Tibial nerve (tissue), 4 donors: Measurements from ENCODE around the gene SUCO. TPM values are rescaled to one million over a fixed set of nuclear protein-coding genes. Genes with fewer than 3 reads are reported as not detected.

Source experiments
- DNase-seq, 2 donors: peaks; one replicate each; pipeline ENCODE4 v3.0.0-alpha.2; 2019; ENCODE audit warnings: low spot score in 2 of 2
- H3K27ac ChIP-seq, 4 donors: fragments of 200-600 bp; sonication (generic) in 3 of 4; one replicate each; pipeline ENCODE4 v1.5.1; 2017 to 2019; ENCODE audit warnings: mild to moderate bottlenecking in 1 of 4
- H3K27me3 ChIP-seq, 2 donors: fragments of 200-600 bp; sonication (generic) in 1 of 2; one replicate each; pipeline versions ENCODE4 v1.5.1 to v1.6.0; 2017 to 2019
- H3K36me3 ChIP-seq, 3 donors: fragments of 200-600 bp; sonication (generic); one replicate each; pipeline ENCODE4 v1.5.1; 2018 to 2019
- H3K4me1 ChIP-seq, 4 donors: fragments of 200-600 bp; sonication (generic) in 3 of 4; one replicate each; pipeline ENCODE4 v1.5.1; 2017 to 2019
- H3K4me3 ChIP-seq, 4 donors: fragments of 200-600 bp; sonication (generic) in 3 of 4; one replicate each; pipeline ENCODE4 v1.5.1; 2017 to 2019; ENCODE audit warnings: mild to moderate bottlenecking in 1 of 4, moderate library complexity in 1 of 4
- H3K9me3 ChIP-seq, 4 donors: fragments of 200-600 bp; sonication (generic) in 3 of 4; one replicate each; pipeline ENCODE4 v1.5.1; 2017 to 2019
- CTCF ChIP-seq, 5 experiments: fragments of 200-600 bp in 3 of 5; fragments of 450-650 bp in 2 of 5; sonication (generic) in 3 of 5; IDR thresholded peaks; one replicate each; pipeline ENCODE4 v1.5.1; 2016 to 2019; ENCODE audit warnings: antibody characterized with exemption in 5 of 5, mild to moderate bottlenecking in 3 of 5, moderate library complexity in 2 of 5
- EP300 ChIP-seq, 2 donors: sonication (generic); formaldehyde crosslinking; IDR thresholded peaks; one replicate each; pipeline ENCODE4 v1.6.1; 2017; ENCODE audit warnings: antibody characterized with exemption in 2 of 2, mild to moderate bottlenecking in 1 of 2
- POLR2A ChIP-seq, 2 donors: fragments of 450-650 bp; IDR thresholded peaks; one replicate each; pipeline ENCODE4 v1.6.1; 2017; ENCODE audit warnings: antibody characterized with exemption in 2 of 2, mild to moderate bottlenecking in 2 of 2, moderate library complexity in 2 of 2
- WGBS, 2 donors: methylation state at CpG; one replicate each; pipeline ENCODE4 v1.1.5; 2018; 5-methylcytosine and 5-hydroxymethylcytosine counted together
- total RNA-seq, 4 donors: library from RNA; depleted of rRNA; stranded (reverse); fragments of >200 nt; gene quantifications; one replicate each; pipeline ENCODE4 v1.1.0, GENCODE V29; 2016

SUCO gene
- total RNA-seq, 4 donors from 2014 or later, result 33.6 to 48.6 (median 42.1) TPM

GRCh38 chr1:172599912-172600311 lies 67.0 kb downstream of the SUCO start:
- peaks cover 0 to 14% (median 0%) of the 10 kb centered on the region in 4 donors for H3K9me3 ChIP-seq
- no peaks in the 10 kb centered on the region for H3K4me1 ChIP-seq
- no peak for DNase-seq
- WGBS, 2 donors, result 93% methylated on average over 3 of the region's 3 CpGs
- no peak overlapping the region for H3K27ac ChIP-seq
- H3K27me3 ChIP-seq, result no peaks in the 10 kb centered on the region
- H3K36me3 ChIP-seq, result peaks cover 3 to 73% (median 7%) of the 10 kb centered on the region in 3 donors
- H3K4me3 ChIP-seq, result no peak overlapping the region
- TF ChIP-seq POLR2A (IDR thresholded peaks at IDR 0.05), result no peak
- TF ChIP-seq EP300 (IDR thresholded peaks at IDR 0.05), result no peak
- TF ChIP-seq CTCF (IDR thresholded peaks at IDR 0.05), result no peak

- Histone ChIP-seq H3K27me3 (no peaks in the 10 kb centered on the region), H3K36me3 (peaks cover 3 to 73% (median 7%) of the 10 kb centered on the region in 3 donors), H3K9me3 (peaks cover 0 to 14% (median 0%) of the 10 kb centered on the region in 4 donors), H3K27ac (no peak overlapping the region), H3K4me3 (no peak overlapping the region), H3K4me1 (no peaks in the 10 kb centered on the region)
- no peak for DNase-seq
- TF ChIP-seq EP300 (IDR thresholded peaks at IDR 0.05) (no peak), POLR2A (IDR thresholded peaks at IDR 0.05) (no peak), CTCF (IDR thresholded peaks at IDR 0.05) (no peak)
- 92 to 97% methylated on average over 1 of the region's 1 CpG for WGBS, 2 donors
These were observed 67.7 kb downstream of the SUCO start for GRCh38 chr1:172600615-172601014.

- DNase-seq, result no peak
- Histone ChIP-seq H3K4me1 (no peaks in the 10 kb centered on the region), H3K27me3 (no peaks in the 10 kb centered on the region), H3K27ac (no peak overlapping the region), H3K36me3 (peaks cover 3 to 67% (median 7%) of the 10 kb centered on the region in 3 donors), H3K9me3 (peaks cover 0 to 14% (median 0%) of the 10 kb centered on the region in 4 donors), H3K4me3 (no peak overlapping the region)
- WGBS, 2 donors, result 78 to 94% methylated on average over 6 of the region's 6 CpGs
- TF ChIP-seq CTCF (IDR thresholded peaks at IDR 0.05) (no peak), POLR2A (IDR thresholded peaks at IDR 0.05) (no peak), EP300 (IDR thresholded peaks at IDR 0.05) (no peak)
These were observed 68.2 kb downstream of the SUCO start for GRCh38 chr1:172601046-172601630.

- Histone ChIP-seq H3K9me3 (no peaks in the 10 kb centered on the region), H3K4me1 (peaks cover 0 to 3% (median 0%) of the 10 kb centered on the region in 4 donors), H3K27ac (no peak overlapping the region), H3K4me3 (no peak overlapping the region), H3K36me3 (peaks cover 0 to 52% (median 0%) of the 10 kb centered on the region in 3 donors), H3K27me3 (no peaks in the 10 kb centered on the region)
- no peak for TF ChIP-seq CTCF (IDR thresholded peaks at IDR 0.05)
- TF ChIP-seq POLR2A (IDR thresholded peaks at IDR 0.05), result no peak
- TF ChIP-seq EP300 (IDR thresholded peaks at IDR 0.05), result no peak
- no peak for DNase-seq
These were observed 69.8 kb downstream of the SUCO start for GRCh38 chr1:172602706-172603105.

GRCh38 chr1:172603816-172604215 lies 70.9 kb downstream of the SUCO start:
- Histone ChIP-seq H3K27ac (no peak overlapping the region), H3K4me3 (no peak overlapping the region), H3K27me3 (no peaks in the 10 kb centered on the region), H3K36me3 (peaks cover 0 to 44% (median 0%) of the 10 kb centered on the region in 3 donors), H3K9me3 (no peaks in the 10 kb centered on the region), H3K4me1 (peaks cover 0 to 3% (median 0%) of the 10 kb centered on the region in 4 donors)
- 98 to 99% methylated on average over 4 of the region's 4 CpGs for WGBS, 2 donors
- DNase-seq, result no peak
- TF ChIP-seq EP300 (IDR thresholded peaks at IDR 0.05) (no peak), CTCF (IDR thresholded peaks at IDR 0.05) (no peak), POLR2A (IDR thresholded peaks at IDR 0.05) (no peak)
